K562 (cell line): ENCODE measurements around the gene NAGS.

Source experiments
- CREB1 ChIP-seq, 2 experiments: sonication (generic) in 1 of 2; formaldehyde crosslinking in 1 of 2; IDR thresholded peaks; 2 replicates each; pipeline versions ENCODE4 v1.6.1 to v1.8.0; 2012 to 2022; ENCODE audit warnings: inconsistent platforms in 1 of 2, mild to moderate bottlenecking in 1 of 2, missing genetic modification reagents in 1 of 2, moderate library complexity in 1 of 2
- EWSR1 ChIP-seq: fragments of 450-650 bp; IDR thresholded peaks from 2 replicates; pipeline ENCODE4 v1.6.1; 2018; ENCODE audit warnings: borderline replicate concordance, mild to moderate bottlenecking, low read depth, moderate library complexity; ENCODE audit not compliant: partially characterized antibody
- FOXP4 ChIP-seq: sonication (generic); formaldehyde crosslinking; IDR thresholded peaks from 2 replicates; pipeline ENCODE4 v1.8.0; 2022; ENCODE audit warnings: mild to moderate bottlenecking, missing genetic modification reagents, borderline replicate concordance
- HDAC3 ChIP-seq: fragments of 450-650 bp; IDR thresholded peaks from 2 replicates; pipeline ENCODE4 v1.6.1; 2018; ENCODE audit warnings: borderline replicate concordance, mild to moderate bottlenecking, moderate library complexity; ENCODE audit not compliant: partially characterized antibody
- MTF1 ChIP-seq: fragments of 250-450 bp; sonication (Bioruptor Pico); IDR thresholded peaks from 2 replicates; pipeline ENCODE4 v1.9.0; 2021; ENCODE audit warnings: moderate library complexity, mild to moderate bottlenecking, inconsistent platforms, borderline replicate concordance
- PHF8 ChIP-seq: fragments of 200-600 bp; sonication (generic); IDR thresholded peaks from 2 replicates; pipeline ENCODE4 v1.6.1; 2012; ENCODE audit warnings: mixed run types, mild to moderate bottlenecking, inconsistent platforms, low read length, moderate library complexity, borderline replicate concordance
- POLR2A ChIP-seq: fragments of 450-650 bp; conservative IDR thresholded peaks from 2 replicates; pipeline ENCODE4 v1.6.1; 2016
- STAT5B ChIP-seq: fragments of 250-450 bp; sonication (Bioruptor Pico); IDR thresholded peaks from 2 replicates; pipeline ENCODE4 v1.8.0; 2021; ENCODE audit warnings: mild to moderate bottlenecking, inconsistent platforms
- ZBTB17 ChIP-seq: fragments of 450-650 bp; formaldehyde crosslinking; IDR thresholded peaks from 2 replicates; pipeline ENCODE4 v1.4.0; 2020; ENCODE audit warnings: mild to moderate bottlenecking
- ZKSCAN8 ChIP-seq: fragments of 200-800 bp; sonication (Bioruptor generic); IDR thresholded peaks from 2 replicates; pipeline ENCODE4 v1.6.1; 2016; ENCODE audit warnings: missing genetic modification characterization, missing compliant biosample characterization
- ZNF512 ChIP-seq: IDR thresholded peaks from 2 replicates; pipeline ENCODE4 v1.6.1; 2016; ENCODE audit warnings: missing genetic modification characterization, missing compliant biosample characterization
- TF ChIP-seq, protein P1 (sequence below), 3 experiments: IDR thresholded peaks in 2 of 3; conservative IDR thresholded peaks in 1 of 3; 2 replicates each; pipeline ENCODE4 v1.5.1; 2011 to 2012; ENCODE audit warnings: low read length in 3 of 3, mild to moderate bottlenecking in 3 of 3, control low read depth in 2 of 3, improper control_type of control experiment in 1 of 3, inconsistent platforms in 1 of 3, low read depth in 1 of 3, mixed read lengths in 1 of 3, moderate library complexity in 1 of 3; ENCODE audit not compliant: insufficient read depth in 2 of 3
- TF ChIP-seq, protein P2 (sequence below): sonication (generic); formaldehyde crosslinking; IDR thresholded peaks from 2 replicates; pipeline ENCODE4 v1.8.1; 2022; ENCODE audit warnings: missing genetic modification reagents
- TF ChIP-seq, protein P3 (sequence below): fragments of 250-450 bp; sonication (Bioruptor Pico); IDR thresholded peaks from 2 replicates; pipeline ENCODE4 v1.5.0; 2021

DNA sequence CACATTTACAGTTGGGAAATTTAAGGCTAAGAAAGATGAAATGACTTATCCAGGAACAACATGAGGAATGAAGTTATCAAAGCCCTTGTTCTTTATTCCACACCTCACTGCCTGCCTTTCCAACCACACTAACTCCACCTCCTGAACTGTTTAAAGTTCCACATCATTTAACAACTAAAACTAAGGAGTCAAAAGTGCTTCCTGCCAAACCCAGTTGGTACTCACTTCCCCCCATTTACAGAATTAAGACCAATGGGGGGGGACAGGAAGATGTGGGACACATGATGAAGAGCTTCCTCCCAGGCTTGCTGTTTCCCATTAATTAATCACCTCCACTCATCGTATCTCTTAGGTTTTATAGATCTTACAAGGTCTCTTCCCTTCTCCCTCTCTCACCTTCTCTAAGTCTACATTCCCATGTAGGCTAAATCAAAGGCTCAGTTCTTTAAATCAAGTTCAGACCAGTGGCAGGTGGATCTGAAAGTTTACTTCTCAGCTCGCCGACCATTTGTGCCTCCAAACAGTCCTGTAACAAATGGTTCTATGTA lies 29.5 kb downstream of the NAGS start:
- TF ChIP-seq CREB1 (IDR thresholded peaks at IDR 0.05) (no peak), CREB1 (CRISPR knock-in tag; IDR thresholded peaks at IDR 0.05) (no peak), ZKSCAN8 (no peak), STAT5B (CRISPR knock-in tag) (no peak), ZBTB17 (CRISPR knock-in tag) (no peak), FOXP4 (CRISPR knock-in tag) (no peak), ZNF512 (tag) (no peak), EWSR1 (no peak), MTF1 (no peak), HDAC3 (no peak), POLR2A (peak; percentile 30; the same call in 1 of the 2 replicates), PHF8 (no peak)
- TF ChIP-seq, protein P1, sequence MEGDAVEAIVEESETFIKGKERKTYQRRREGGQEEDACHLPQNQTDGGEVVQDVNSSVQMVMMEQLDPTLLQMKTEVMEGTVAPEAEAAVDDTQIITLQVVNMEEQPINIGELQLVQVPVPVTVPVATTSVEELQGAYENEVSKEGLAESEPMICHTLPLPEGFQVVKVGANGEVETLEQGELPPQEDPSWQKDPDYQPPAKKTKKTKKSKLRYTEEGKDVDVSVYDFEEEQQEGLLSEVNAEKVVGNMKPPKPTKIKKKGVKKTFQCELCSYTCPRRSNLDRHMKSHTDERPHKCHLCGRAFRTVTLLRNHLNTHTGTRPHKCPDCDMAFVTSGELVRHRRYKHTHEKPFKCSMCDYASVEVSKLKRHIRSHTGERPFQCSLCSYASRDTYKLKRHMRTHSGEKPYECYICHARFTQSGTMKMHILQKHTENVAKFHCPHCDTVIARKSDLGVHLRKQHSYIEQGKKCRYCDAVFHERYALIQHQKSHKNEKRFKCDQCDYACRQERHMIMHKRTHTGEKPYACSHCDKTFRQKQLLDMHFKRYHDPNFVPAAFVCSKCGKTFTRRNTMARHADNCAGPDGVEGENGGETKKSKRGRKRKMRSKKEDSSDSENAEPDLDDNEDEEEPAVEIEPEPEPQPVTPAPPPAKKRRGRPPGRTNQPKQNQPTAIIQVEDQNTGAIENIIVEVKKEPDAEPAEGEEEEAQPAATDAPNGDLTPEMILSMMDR (IDR thresholded peaks at IDR 0.05 in 2 of 3, conservative IDR thresholded peaks at IDR 0.05 in 1 of 3; ENCODE audit: insufficient read depth in 2 of 3, low read depth in 1 of 3, low read length in 3 of 3) = no peak
- TF ChIP-seq, protein P2, sequence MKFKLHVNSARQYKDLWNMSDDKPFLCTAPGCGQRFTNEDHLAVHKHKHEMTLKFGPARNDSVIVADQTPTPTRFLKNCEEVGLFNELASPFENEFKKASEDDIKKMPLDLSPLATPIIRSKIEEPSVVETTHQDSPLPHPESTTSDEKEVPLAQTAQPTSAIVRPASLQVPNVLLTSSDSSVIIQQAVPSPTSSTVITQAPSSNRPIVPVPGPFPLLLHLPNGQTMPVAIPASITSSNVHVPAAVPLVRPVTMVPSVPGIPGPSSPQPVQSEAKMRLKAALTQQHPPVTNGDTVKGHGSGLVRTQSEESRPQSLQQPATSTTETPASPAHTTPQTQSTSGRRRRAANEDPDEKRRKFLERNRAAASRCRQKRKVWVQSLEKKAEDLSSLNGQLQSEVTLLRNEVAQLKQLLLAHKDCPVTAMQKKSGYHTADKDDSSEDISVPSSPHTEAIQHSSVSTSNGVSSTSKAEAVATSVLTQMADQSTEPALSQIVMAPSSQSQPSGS = no peak
- TF ChIP-seq, protein P3, sequence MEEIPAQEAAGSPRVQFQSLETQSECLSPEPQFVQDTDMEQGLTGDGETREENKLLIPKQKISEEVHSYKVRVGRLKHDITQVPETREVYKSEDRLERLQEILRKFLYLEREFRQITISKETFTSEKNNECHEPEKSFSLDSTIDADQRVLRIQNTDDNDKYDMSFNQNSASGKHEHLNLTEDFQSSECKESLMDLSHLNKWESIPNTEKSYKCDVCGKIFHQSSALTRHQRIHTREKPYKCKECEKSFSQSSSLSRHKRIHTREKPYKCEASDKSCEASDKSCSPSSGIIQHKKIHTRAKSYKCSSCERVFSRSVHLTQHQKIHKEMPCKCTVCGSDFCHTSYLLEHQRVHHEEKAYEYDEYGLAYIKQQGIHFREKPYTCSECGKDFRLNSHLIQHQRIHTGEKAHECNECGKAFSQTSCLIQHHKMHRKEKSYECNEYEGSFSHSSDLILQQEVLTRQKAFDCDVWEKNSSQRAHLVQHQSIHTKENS = no peak
